GM20431 (cell line): ENCODE measurements around the gene DNAJC28.
"Not testable (repeated sequence)": the region's sequence is repeated elsewhere in the genome, so short reads cannot be mapped to it uniquely, and the experiment has no call there.

Experiments used
- in situ Hi-C: fragments of 300-500 bp; cut with MseI, MboI; formaldehyde crosslinking; loops from one replicate; pipeline ENCODE4 v1.15.0; 2020; ENCODE audit warnings: low sequenced_read_pairs; ENCODE audit not compliant: unreplicated experiment

The DNAJC28 gene

GRCh38 chr21:33487996-33488395 is 3.5 kb downstream of the DNAJC28 start:
- in situ Hi-C loops = no loop called here

- in situ Hi-C loops = no loop called here
Observed at GRCh38 chr21:33481314-33481943, 10.1 kb downstream of the DNAJC28 start.

- in situ Hi-C loops = no loop called here
Observed at GRCh38 chr21:33480481-33481103, 10.9 kb downstream of the DNAJC28 start.

GRCh38 chr21:33479679-33480480 is 11.6 kb downstream of the DNAJC28 start, which contains the start of gene TMEM50B:
Gene TMEM50B (minus strand): TSS chr21:33479974. CDS start chr21:33468885, 11,089 bp downstream.
- in situ Hi-C loops = no loop called here

- in situ Hi-C loops = no loop called here
Observed at GRCh38 chr21:33478935-33479678, 12.4 kb downstream of the DNAJC28 start.

GRCh38 chr21:33478182-33478581 is 13.3 kb downstream of the DNAJC28 start:
- in situ Hi-C loops = no loop called here

GRCh38 chr21:33477066-33477465 is 14.4 kb downstream of the DNAJC28 start:
- in situ Hi-C loops = no loop called here

- in situ Hi-C loops = no loop called here
Observed at GRCh38 chr21:33473344-33473743, 18.2 kb downstream of the DNAJC28 start.

- in situ Hi-C loops = no loop called here
Observed at GRCh38 chr21:33470701-33471100, 20.8 kb downstream of the DNAJC28 start.

- in situ Hi-C loops = not testable (repeated sequence)
Observed at GRCh38 chr21:33469183-33469582, 22.3 kb downstream of the DNAJC28 start.

- in situ Hi-C loops = no loop called here
Observed at GRCh38 chr21:33461538-33462250, 29.8 kb downstream of the DNAJC28 start.

GRCh38 chr21:33458861-33459260 is 32.7 kb downstream of the DNAJC28 start:
- in situ Hi-C loops = no loop called here

- in situ Hi-C loops = no loop called here
Observed at GRCh38 chr21:33455686-33456446, 35.6 kb downstream of the DNAJC28 start.

GRCh38 chr21:33452362-33452761 is 39.2 kb downstream of the DNAJC28 start:
- in situ Hi-C loops = no loop called here

GRCh38 chr21:33451634-33452071 is 39.9 kb downstream of the DNAJC28 start:
- in situ Hi-C loops = no loop called here

GRCh38 chr21:33449616-33450015 is 41.9 kb downstream of the DNAJC28 start:
- in situ Hi-C loops = loop anchor here (10.0 kb wide), 1 partner anchor 245 kb away; no protein-coding TSS in a partner anchor

GRCh38 chr21:33446620-33447019 is 44.9 kb downstream of the DNAJC28 start:
- in situ Hi-C loops = loop anchor here (10.0 kb wide), 1 partner anchor 242 kb away; no protein-coding TSS in a partner anchor

GRCh38 chr21:33444499-33444898 is 47.0 kb downstream of the DNAJC28 start:
- in situ Hi-C loops = loop anchor here (10.0 kb wide), 1 partner anchor 240 kb away; no protein-coding TSS in a partner anchor

GRCh38 chr21:33443194-33443593 is 48.3 kb downstream of the DNAJC28 start:
- in situ Hi-C loops = loop anchor here (10.0 kb wide), 1 partner anchor 238 kb away; no protein-coding TSS in a partner anchor
